GM23338 (cell line): Measurements from ENCODE around the gene OBSCN. TPM values are rescaled to one million over a fixed set of nuclear protein-coding genes. Genes with fewer than 3 reads are reported as not detected.
A peak's percentile ranks its signal among the peaks of the same experiment; 100 is the strongest.

Experiments used
- ATAC-seq: fragments of 200-7000 bp; cut with Tn5 transposase; 3 replicates; pipeline ENCODE4 v1.9.1; 2020
- DNase-seq: peaks from one replicate; pipeline ENCODE4 v3.0.0-alpha.2; 2015; ENCODE audit warnings: low spot score
- H2AFZ ChIP-seq: fragments of 200-600 bp; sonication (generic); 2 replicates; pipeline ENCODE4 v1.8.0; 2016; ENCODE audit warnings: antibody characterized with exemption, mild to moderate bottlenecking, moderate library complexity
- H3F3A ChIP-seq: fragments of 200-600 bp; sonication (generic); replicated peaks from 2 replicates; pipeline ENCODE4 v1.8.0; 2017; ENCODE audit warnings: antibody characterized with exemption, mixed run types, low read depth
- H3K27ac ChIP-seq: fragments of 200-600 bp; sonication (generic); 2 replicates; pipeline ENCODE4 v1.6.1; 2016; ENCODE audit warnings: low read depth
- H3K27me3 ChIP-seq: fragments of 200-600 bp; sonication (generic); 2 replicates; pipeline ENCODE4 v1.8.0; 2016; ENCODE audit warnings: mild to moderate bottlenecking, mixed run types, moderate library complexity; ENCODE audit not compliant: insufficient read depth
- H3K36me3 ChIP-seq: fragments of 200-600 bp; sonication (generic); 2 replicates; pipeline ENCODE4 v1.8.0; 2016; ENCODE audit warnings: mild to moderate bottlenecking; ENCODE audit not compliant: insufficient read depth
- H3K4me1 ChIP-seq: fragments of 200-600 bp; sonication (generic); 2 replicates; pipeline ENCODE4 v1.8.0; 2016; ENCODE audit warnings: mild to moderate bottlenecking, moderate library complexity; ENCODE audit not compliant: insufficient read depth
- H3K4me2 ChIP-seq: fragments of 200-600 bp; sonication (generic); 2 replicates; pipeline ENCODE4 v1.7.1; 2017; ENCODE audit warnings: mixed run types
- H3K4me3 ChIP-seq: fragments of 200-600 bp; sonication (generic); 2 replicates; pipeline ENCODE4 v1.6.1; 2016; ENCODE audit warnings: mixed run types
- H3K79me2 ChIP-seq: fragments of 200-600 bp; sonication (generic); replicated peaks from 2 replicates; pipeline ENCODE4 v1.8.0; 2017; ENCODE audit warnings: mild to moderate bottlenecking; ENCODE audit not compliant: insufficient read depth
- H3K9me2 ChIP-seq: fragments of 200-600 bp; sonication (generic); 2 replicates; pipeline ENCODE4 v1.8.0; 2017; ENCODE audit not compliant: insufficient read depth
- H4K20me1 ChIP-seq: fragments of 200-600 bp; sonication (generic); replicated peaks from 2 replicates; pipeline ENCODE4 v1.8.0; 2017; ENCODE audit warnings: mild to moderate bottlenecking; ENCODE audit not compliant: insufficient read depth
- H3K27ac Mint-ChIP-seq: 2 replicates; pipeline ENCODE4 v1.8.0; 2020; ENCODE audit warnings: inconsistent platforms, mild to moderate bottlenecking, moderate library complexity, mixed read lengths
- H3K27me3 Mint-ChIP-seq: 3 replicates; pipeline ENCODE4 v1.8.0; 2022; ENCODE audit warnings: low read depth, mild to moderate bottlenecking, moderate library complexity, mixed read lengths, inconsistent platforms; ENCODE audit not compliant: insufficient read depth, poor library complexity
- H3K36me3 Mint-ChIP-seq: 3 replicates; pipeline ENCODE4 v1.8.0; 2021; ENCODE audit warnings: low read depth, mild to moderate bottlenecking, inconsistent platforms, moderate library complexity, mixed read lengths
- H3K4me1 Mint-ChIP-seq: 3 replicates; pipeline ENCODE4 v1.8.0; 2020; ENCODE audit warnings: mild to moderate bottlenecking, inconsistent platforms, mixed read lengths
- H3K4me3 Mint-ChIP-seq: 3 replicates; pipeline ENCODE4 v1.8.0; 2021; ENCODE audit warnings: moderate library complexity, mild to moderate bottlenecking, inconsistent platforms, mixed read lengths
- H3K9me3 Mint-ChIP-seq: 3 replicates; pipeline ENCODE4 v1.8.0; 2020; ENCODE audit warnings: moderate library complexity, mild to moderate bottlenecking, inconsistent platforms, mixed read lengths
- ETS1 ChIP-seq: IDR thresholded peaks from 2 replicates; pipeline ENCODE4 v1.6.1; 2016; ENCODE audit warnings: antibody characterized with exemption
- EZH2 ChIP-seq: fragments of 200-600 bp; sonication (generic); IDR thresholded peaks from one replicate; pipeline ENCODE4 v1.8.0; 2017; ENCODE audit warnings: antibody characterized with exemption, mild to moderate bottlenecking, low read depth; ENCODE audit not compliant: unreplicated experiment
- NANOG ChIP-seq: IDR thresholded peaks from 2 replicates; pipeline ENCODE4 v1.6.1; 2016; ENCODE audit warnings: antibody characterized with exemption, borderline replicate concordance
- POLR2AphosphoS5 ChIP-seq: IDR thresholded peaks from 2 replicates; pipeline ENCODE4 v1.6.1; 2016; ENCODE audit warnings: antibody characterized with exemption, low read depth
- ZNF462 ChIP-seq: fragments of 250-450 bp; sonication (Bioruptor Pico); IDR thresholded peaks from 2 replicates; pipeline ENCODE4 v1.5.0; 2020; ENCODE audit warnings: mild to moderate bottlenecking, moderate library complexity
- polyA plus RNA-seq: library from polyadenylated mRNA; unstranded; fragments of >200 nt; fragmentation: Nextera tagmentation; extraction: Ambion mirVana; gene quantifications from 2 replicates; pipeline ENCODE4 v1.2.1, GENCODE V29; 2016
- total RNA-seq: library from RNA; depleted of rRNA; stranded (reverse); fragments of >200 nt; shearing (Covaris generic); gene quantifications from 2 replicates; pipeline ENCODE4 v1.2.3, GENCODE V29; 2014
- TF ChIP-seq, protein P1 (sequence below): IDR thresholded peaks from one replicate; pipeline ENCODE4 v1.6.1; 2018; ENCODE audit warnings: antibody characterized with exemption; ENCODE audit not compliant: unreplicated experiment
- TF ChIP-seq, protein P2 (sequence below), 2 experiments: fragments of 200-600 bp in 1 of 2; sonication (generic) in 1 of 2; conservative IDR thresholded peaks; 2 replicates each; pipeline versions ENCODE4 v1.5.1 to v1.6.1; 2016 to 2017; ENCODE audit warnings: antibody characterized with exemption in 2 of 2, low read depth in 2 of 2, mild to moderate bottlenecking in 2 of 2, moderate library complexity in 1 of 2

The OBSCN gene
- total and polyA plus RNA-seq, 2 experiments from 2014 or later, result 8.4 to 38.5 TPM

DNA sequence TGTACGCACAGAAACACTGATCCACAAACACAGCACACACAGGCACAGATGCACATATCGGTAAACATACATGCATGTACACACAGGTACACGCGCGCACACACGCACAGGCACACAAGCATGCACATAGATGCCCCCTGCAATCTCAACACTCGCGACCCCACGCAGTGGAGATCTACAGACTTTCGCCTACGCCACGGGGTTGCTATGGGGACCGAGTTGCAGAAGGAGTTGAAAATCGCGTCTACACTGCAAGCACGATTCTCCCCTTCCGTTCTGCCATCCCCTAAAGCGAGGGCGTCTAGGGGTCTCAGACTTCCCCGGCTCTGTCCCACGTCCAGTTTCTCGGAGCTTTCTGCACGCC, 208.0 kb downstream of the OBSCN start (continued):
- no peak for TF ChIP-seq ETS1

GRCh38 chr1:228416217-228416933, 208.5 kb downstream of the OBSCN start, which contains the start of gene TRIM17:
TSS of gene TRIM17 (minus strand) at chr1:228416861. CDS start at chr1:228415072, 1,789 bp downstream.
- no peak within 1 kb of the TSS; the same call in 1 of the 2 replicates for H2AFZ ChIP-seq
- ATAC-seq, result peak; percentile 90
- peak within 1 kb of the TSS; percentile 67 for H3K4me3 Mint-ChIP-seq
- peaks cover 61% of the 10 kb centered on the region for H3K27me3 Mint-ChIP-seq
- H3F3A ChIP-seq, result 0 out of 2 replicates have a peak, but pooled peaks cover 8% of the 10 kb centered on the region
- H3K9me3 Mint-ChIP-seq, result no peaks in the 10 kb centered on the region
- H3K4me1 Mint-ChIP-seq, result peaks cover 21% of the 10 kb centered on the region; the same call in 2 of the 3 replicates
- H3K79me2 ChIP-seq, result no peaks in the 10 kb centered on the region
- peaks cover 17% of the 10 kb centered on the region; the same call in 1 of the 2 replicates for H3K4me1 ChIP-seq
- peak within 1 kb of the TSS; percentile 93 for H3K4me2 ChIP-seq
- no peak for TF ChIP-seq NANOG
- TF ChIP-seq, protein P1, sequence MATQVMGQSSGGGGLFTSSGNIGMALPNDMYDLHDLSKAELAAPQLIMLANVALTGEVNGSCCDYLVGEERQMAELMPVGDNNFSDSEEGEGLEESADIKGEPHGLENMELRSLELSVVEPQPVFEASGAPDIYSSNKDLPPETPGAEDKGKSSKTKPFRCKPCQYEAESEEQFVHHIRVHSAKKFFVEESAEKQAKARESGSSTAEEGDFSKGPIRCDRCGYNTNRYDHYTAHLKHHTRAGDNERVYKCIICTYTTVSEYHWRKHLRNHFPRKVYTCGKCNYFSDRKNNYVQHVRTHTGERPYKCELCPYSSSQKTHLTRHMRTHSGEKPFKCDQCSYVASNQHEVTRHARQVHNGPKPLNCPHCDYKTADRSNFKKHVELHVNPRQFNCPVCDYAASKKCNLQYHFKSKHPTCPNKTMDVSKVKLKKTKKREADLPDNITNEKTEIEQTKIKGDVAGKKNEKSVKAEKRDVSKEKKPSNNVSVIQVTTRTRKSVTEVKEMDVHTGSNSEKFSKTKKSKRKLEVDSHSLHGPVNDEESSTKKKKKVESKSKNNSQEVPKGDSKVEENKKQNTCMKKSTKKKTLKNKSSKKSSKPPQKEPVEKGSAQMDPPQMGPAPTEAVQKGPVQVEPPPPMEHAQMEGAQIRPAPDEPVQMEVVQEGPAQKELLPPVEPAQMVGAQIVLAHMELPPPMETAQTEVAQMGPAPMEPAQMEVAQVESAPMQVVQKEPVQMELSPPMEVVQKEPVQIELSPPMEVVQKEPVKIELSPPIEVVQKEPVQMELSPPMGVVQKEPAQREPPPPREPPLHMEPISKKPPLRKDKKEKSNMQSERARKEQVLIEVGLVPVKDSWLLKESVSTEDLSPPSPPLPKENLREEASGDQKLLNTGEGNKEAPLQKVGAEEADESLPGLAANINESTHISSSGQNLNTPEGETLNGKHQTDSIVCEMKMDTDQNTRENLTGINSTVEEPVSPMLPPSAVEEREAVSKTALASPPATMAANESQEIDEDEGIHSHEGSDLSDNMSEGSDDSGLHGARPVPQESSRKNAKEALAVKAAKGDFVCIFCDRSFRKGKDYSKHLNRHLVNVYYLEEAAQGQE, result no peak
- peak; percentile 35 for TF ChIP-seq EZH2
- TF ChIP-seq POLR2AphosphoS5, result no peak; the same call in 1 of the 2 replicates
- no peak for TF ChIP-seq ZNF462 (CRISPR knock-in tag)
- TF ChIP-seq, protein P2, sequence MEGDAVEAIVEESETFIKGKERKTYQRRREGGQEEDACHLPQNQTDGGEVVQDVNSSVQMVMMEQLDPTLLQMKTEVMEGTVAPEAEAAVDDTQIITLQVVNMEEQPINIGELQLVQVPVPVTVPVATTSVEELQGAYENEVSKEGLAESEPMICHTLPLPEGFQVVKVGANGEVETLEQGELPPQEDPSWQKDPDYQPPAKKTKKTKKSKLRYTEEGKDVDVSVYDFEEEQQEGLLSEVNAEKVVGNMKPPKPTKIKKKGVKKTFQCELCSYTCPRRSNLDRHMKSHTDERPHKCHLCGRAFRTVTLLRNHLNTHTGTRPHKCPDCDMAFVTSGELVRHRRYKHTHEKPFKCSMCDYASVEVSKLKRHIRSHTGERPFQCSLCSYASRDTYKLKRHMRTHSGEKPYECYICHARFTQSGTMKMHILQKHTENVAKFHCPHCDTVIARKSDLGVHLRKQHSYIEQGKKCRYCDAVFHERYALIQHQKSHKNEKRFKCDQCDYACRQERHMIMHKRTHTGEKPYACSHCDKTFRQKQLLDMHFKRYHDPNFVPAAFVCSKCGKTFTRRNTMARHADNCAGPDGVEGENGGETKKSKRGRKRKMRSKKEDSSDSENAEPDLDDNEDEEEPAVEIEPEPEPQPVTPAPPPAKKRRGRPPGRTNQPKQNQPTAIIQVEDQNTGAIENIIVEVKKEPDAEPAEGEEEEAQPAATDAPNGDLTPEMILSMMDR (conservative IDR thresholded peaks at IDR 0.05; ENCODE audit: low read depth in 2 of 2), result peak; percentile 20 to 50; a peak in 3 of 4 replicates
- H3K36me3 ChIP-seq, result no peaks in the 10 kb centered on the region
- peak; percentile 94 for DNase-seq
- no peaks in the 10 kb centered on the region for H3K9me2 ChIP-seq
- peaks cover 4% of the 10 kb centered on the region for H4K20me1 ChIP-seq
- H3K27ac ChIP-seq, result no peak within 1 kb of the TSS
- peak within 1 kb of the TSS; percentile 72 for H3K4me3 ChIP-seq
- no peak within 1 kb of the TSS for H3K27ac Mint-ChIP-seq
- H3K27me3 ChIP-seq, result peaks cover 80% of the 10 kb centered on the region
- no peaks in the 10 kb centered on the region for H3K36me3 Mint-ChIP-seq
